Measurements from ENCODE around the gene TSPAN11.

DNA sequence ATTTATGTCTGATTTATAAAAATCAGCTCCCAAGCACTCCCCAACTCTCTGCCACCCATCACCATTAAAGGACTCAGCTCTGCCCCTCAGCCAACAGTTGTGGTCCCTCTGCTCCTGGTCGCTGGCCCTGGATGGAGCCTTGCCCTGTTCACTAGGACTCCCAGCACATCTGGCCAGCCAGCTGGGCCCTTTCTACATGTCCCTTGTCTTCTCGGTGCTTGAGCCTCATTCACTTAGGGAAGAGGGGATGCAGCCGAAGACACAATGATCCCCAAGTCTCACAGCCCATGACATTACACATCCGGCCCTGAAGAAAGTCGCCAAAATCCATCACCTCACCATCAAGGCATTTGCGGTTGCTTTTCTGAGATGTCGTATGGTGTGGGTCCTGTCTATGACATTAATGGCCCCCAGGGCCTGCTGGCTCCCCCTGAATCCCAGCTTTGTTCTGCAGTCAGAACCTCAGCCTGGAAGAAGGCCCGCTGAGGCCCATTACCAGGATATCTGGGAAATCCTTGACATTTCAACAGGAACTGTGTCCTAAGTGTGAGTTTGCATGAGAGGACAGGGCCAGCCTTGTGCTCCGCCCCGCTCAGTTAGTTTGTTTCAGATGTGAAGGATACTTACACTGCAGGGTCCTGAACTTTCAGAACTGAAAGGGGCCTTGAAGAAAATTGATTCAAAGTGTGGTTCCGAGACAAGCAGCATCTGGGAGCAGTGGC is 19.1 kb downstream of the TSPAN11 start:
- TF ChIP-seq, protein P1, sequence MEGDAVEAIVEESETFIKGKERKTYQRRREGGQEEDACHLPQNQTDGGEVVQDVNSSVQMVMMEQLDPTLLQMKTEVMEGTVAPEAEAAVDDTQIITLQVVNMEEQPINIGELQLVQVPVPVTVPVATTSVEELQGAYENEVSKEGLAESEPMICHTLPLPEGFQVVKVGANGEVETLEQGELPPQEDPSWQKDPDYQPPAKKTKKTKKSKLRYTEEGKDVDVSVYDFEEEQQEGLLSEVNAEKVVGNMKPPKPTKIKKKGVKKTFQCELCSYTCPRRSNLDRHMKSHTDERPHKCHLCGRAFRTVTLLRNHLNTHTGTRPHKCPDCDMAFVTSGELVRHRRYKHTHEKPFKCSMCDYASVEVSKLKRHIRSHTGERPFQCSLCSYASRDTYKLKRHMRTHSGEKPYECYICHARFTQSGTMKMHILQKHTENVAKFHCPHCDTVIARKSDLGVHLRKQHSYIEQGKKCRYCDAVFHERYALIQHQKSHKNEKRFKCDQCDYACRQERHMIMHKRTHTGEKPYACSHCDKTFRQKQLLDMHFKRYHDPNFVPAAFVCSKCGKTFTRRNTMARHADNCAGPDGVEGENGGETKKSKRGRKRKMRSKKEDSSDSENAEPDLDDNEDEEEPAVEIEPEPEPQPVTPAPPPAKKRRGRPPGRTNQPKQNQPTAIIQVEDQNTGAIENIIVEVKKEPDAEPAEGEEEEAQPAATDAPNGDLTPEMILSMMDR (IDR thresholded peaks at IDR 0.05 in 8 of 11, conservative IDR thresholded peaks at IDR 0.05 in 3 of 11) = no peak
- TF ChIP-seq POLR2AphosphoS5 (IDR thresholded peaks at IDR 0.05) (no peak), POLR2A (IDR thresholded peaks at IDR 0.05) (no peak)

All from spleen (tissue), 7 donors.